SK-N-SH (cell line): ENCODE measurements around the gene ASCC1. TPM values are rescaled to one million over a fixed set of nuclear protein-coding genes. Genes with fewer than 3 reads are reported as not detected.

ENCODE experiments used
- CTCF ChIA-PET: fragments of 300-600, 350-600 bp; formaldehyde crosslinking; extraction: SDS; loops from one replicate; lab custom pipeline; 2021; lab: Yijun Ruan, JAX
- POLR2A ChIA-PET: fragments of 350-600 bp; sonication (Branson Sonifier 250); formaldehyde crosslinking; extraction: SDS; loops from one replicate; lab custom pipeline; 2020; ENCODE audit warnings: antibody characterized with exemption, inconsistent platforms; lab: Yijun Ruan, JAX
- DNase-seq: peaks from one replicate; pipeline ENCODE4 v3.0.0; 2012
- H2AFZ ChIP-seq: fragments of 200-600 bp; sonication (generic); 2 replicates; pipeline ENCODE4 v1.8.1; 2016; ENCODE audit warnings: antibody characterized with exemption, mild to moderate bottlenecking, low read depth
- H3F3A ChIP-seq: fragments of 200-600 bp; sonication (generic); replicated peaks from 2 replicates; pipeline ENCODE3; 2016; ENCODE audit warnings: antibody characterized with exemption, mild to moderate bottlenecking; ENCODE audit not compliant: insufficient read depth
- H3K27ac ChIP-seq, 2 experiments: fragments of 200-500 bp in 1 of 2; fragments of 200-600 bp in 1 of 2; sonication (Bioruptor generic) in 1 of 2; sonication (generic), shearing (Covaris generic) in 1 of 2; 2 replicates each; pipeline versions ENCODE4 v1.5.1 to v1.6.1; 2014 to 2016; ENCODE audit warnings: low read depth in 2 of 2, inconsistent platforms in 1 of 2, low read length in 1 of 2, mild to moderate bottlenecking in 1 of 2, mixed read lengths in 1 of 2
- H3K27me3 ChIP-seq: fragments of 200-600 bp; sonication (generic), shearing (Covaris generic); 2 replicates; pipeline ENCODE4 v1.6.1; 2016; ENCODE audit warnings: mixed run types; ENCODE audit not compliant: insufficient read depth
- H3K36me3 ChIP-seq, 2 experiments: fragments of 200-500 bp in 1 of 2; fragments of 200-600 bp in 1 of 2; sonication (Bioruptor generic) in 1 of 2; sonication (generic) in 1 of 2; replicated peaks in 1 of 2; 2 replicates each; pipeline versions ENCODE3 to v1.5.1; 2014 to 2016; ENCODE audit warnings: low read length in 1 of 2, mild to moderate bottlenecking in 1 of 2; ENCODE audit not compliant: insufficient read depth in 2 of 2, control insufficient read depth in 1 of 2
- H3K4me1 ChIP-seq, 2 experiments: fragments of 200-500 bp in 1 of 2; fragments of 200-600 bp in 1 of 2; sonication (Bioruptor generic) in 1 of 2; sonication (generic), shearing (Covaris generic) in 1 of 2; 2 replicates each; pipeline versions ENCODE4 v1.5.1 to v1.6.1; 2014 to 2016; ENCODE audit warnings: low read depth in 1 of 2, low read length in 1 of 2, mixed run types in 1 of 2; ENCODE audit not compliant: insufficient read depth in 2 of 2, control insufficient read depth in 1 of 2
- H3K4me2 ChIP-seq: fragments of 200-600 bp; sonication (generic), shearing (Covaris generic); 2 replicates; pipeline ENCODE4 v1.6.1; 2017; ENCODE audit warnings: mixed run types
- H3K4me3 ChIP-seq, 2 experiments: fragments of 200-500 bp in 1 of 2; fragments of 200-600 bp in 1 of 2; sonication (Bioruptor generic) in 1 of 2; sonication (generic), shearing (Covaris generic) in 1 of 2; 2 replicates each; pipeline versions ENCODE4 v1.5.1 to v1.8.1; 2014 to 2016; ENCODE audit warnings: low read depth in 2 of 2, inconsistent platforms in 1 of 2, low read length in 1 of 2, mild to moderate bottlenecking in 1 of 2, mixed read lengths in 1 of 2, moderate library complexity in 1 of 2
- H3K79me2 ChIP-seq: fragments of 200-600 bp; sonication (generic); 2 replicates; pipeline ENCODE4 v1.8.1; 2017; ENCODE audit warnings: mild to moderate bottlenecking; ENCODE audit not compliant: insufficient read depth
- H3K9ac ChIP-seq: fragments of 200-600 bp; sonication (generic); 2 replicates; pipeline ENCODE4 v1.6.1; 2017; ENCODE audit warnings: mixed run types
- H3K9me2 ChIP-seq: fragments of 200-600 bp; sonication (generic); 2 replicates; pipeline ENCODE4 v1.6.1; 2017; ENCODE audit warnings: mixed run types
- H3K9me3 ChIP-seq: fragments of 200-600 bp; sonication (generic); 2 replicates; pipeline ENCODE4 v1.6.1; 2017; ENCODE audit warnings: mixed run types, mild to moderate bottlenecking, moderate library complexity
- H4K20me1 ChIP-seq: fragments of 200-600 bp; sonication (generic); 2 replicates; pipeline ENCODE4 v1.6.1; 2017; ENCODE audit warnings: mild to moderate bottlenecking, mixed run types; ENCODE audit not compliant: insufficient read depth
- CHD2 ChIP-seq: fragments of 150-350 bp; IDR thresholded peaks from 2 replicates; pipeline ENCODE4 v1.6.1; 2018; ENCODE audit warnings: low read length; ENCODE audit not compliant: partially characterized antibody
- ELF1 ChIP-seq: IDR thresholded peaks from 2 replicates; pipeline ENCODE4 v1.4.0; 2012
- EZH2phosphoT487 ChIP-seq: fragments of 200-600 bp; sonication (generic); IDR thresholded peaks from 2 replicates; pipeline ENCODE4 v1.6.1; 2017; ENCODE audit warnings: low read depth, mixed run types, mild to moderate bottlenecking, antibody characterized with exemption, moderate library complexity, borderline replicate concordance
- FOSL2 ChIP-seq: IDR thresholded peaks from 2 replicates; pipeline ENCODE4 v1.4.0; 2012; ENCODE audit warnings: low read depth, mild to moderate bottlenecking, moderate library complexity, borderline replicate concordance
- FOXJ3 ChIP-seq: sonication (generic); formaldehyde crosslinking; IDR thresholded peaks from 2 replicates; pipeline ENCODE4 v1.5.1; 2020; ENCODE audit warnings: mild to moderate bottlenecking, missing genetic modification reagents
- IRF3 ChIP-seq: fragments of 150-350 bp; IDR thresholded peaks from 2 replicates; pipeline ENCODE4 v1.6.1; 2016; ENCODE audit warnings: mild to moderate bottlenecking, low read depth, low read length
- MEF2A ChIP-seq: IDR thresholded peaks from 2 replicates; pipeline ENCODE4 v1.4.0; 2012; ENCODE audit warnings: low read depth, borderline replicate concordance
- MXI1 ChIP-seq: IDR thresholded peaks from 2 replicates; pipeline ENCODE4 v1.6.1; 2012; ENCODE audit warnings: mild to moderate bottlenecking, low read depth, low read length, improper control_type of control experiment
- POLR2AphosphoS5 ChIP-seq: IDR thresholded peaks from 2 replicates; pipeline ENCODE4 v1.6.1; 2012; ENCODE audit warnings: low read depth, low read length
- RCOR1 ChIP-seq: fragments of 150-350 bp; IDR thresholded peaks from 2 replicates; pipeline ENCODE4 v1.6.1; 2017; ENCODE audit warnings: antibody characterized with exemption, low read length
- RFX5 ChIP-seq: IDR thresholded peaks from 2 replicates; pipeline ENCODE4 v1.6.1; 2012; ENCODE audit warnings: mild to moderate bottlenecking, improper control_type of control experiment, low read length
- SIN3A ChIP-seq: IDR thresholded peaks from 2 replicates; pipeline ENCODE4 v1.6.1; 2012; ENCODE audit warnings: low read depth, mild to moderate bottlenecking, low read length, moderate library complexity, borderline replicate concordance
- TAF1 ChIP-seq: IDR thresholded peaks from 2 replicates; pipeline ENCODE4 v1.6.1; 2012; ENCODE audit warnings: low read depth, mild to moderate bottlenecking, low read length, moderate library complexity, borderline replicate concordance
- TCF12 ChIP-seq: IDR thresholded peaks from 2 replicates; pipeline ENCODE4 v1.4.0; 2012
- WGBS: methylation state at CpG from one replicate; pipeline ENCODE4 v1.1.6; 2017; ENCODE audit warnings: low lambda C conversion rate; 5-methylcytosine and 5-hydroxymethylcytosine counted together
- polyA plus RNA-seq, 3 experiments: library from polyadenylated mRNA; depleted of rRNA; stranded (reverse); fragments of >200 nt; gene quantifications; 2 replicates each; pipeline ENCODE4 v1.2.3, GENCODE V29; 2012
- TF ChIP-seq, protein P1 (sequence below): fragments of 200-600 bp; sonication (generic); IDR thresholded peaks from 2 replicates; pipeline ENCODE4 v1.6.1; 2017; ENCODE audit warnings: antibody characterized with exemption, mild to moderate bottlenecking, moderate library complexity
- TF ChIP-seq, protein P2 (sequence below): fragments of 150-350 bp; IDR thresholded peaks from 2 replicates; pipeline ENCODE4 v1.6.1; 2017; ENCODE audit warnings: antibody characterized with exemption, low read length, low read depth, borderline replicate concordance
- TF ChIP-seq, protein P3 (sequence below): IDR thresholded peaks from 2 replicates; pipeline ENCODE4; 2012
- TF ChIP-seq, protein P4 (sequence below): IDR thresholded peaks from 2 replicates; pipeline ENCODE4 v1.4.0; 2012; ENCODE audit warnings: low read depth, borderline replicate concordance

Gene ASCC1
- polyA plus RNA-seq, 1 of the 3 experiments (the other 2 are of a cell fraction), result 15.0 TPM

DNA sequence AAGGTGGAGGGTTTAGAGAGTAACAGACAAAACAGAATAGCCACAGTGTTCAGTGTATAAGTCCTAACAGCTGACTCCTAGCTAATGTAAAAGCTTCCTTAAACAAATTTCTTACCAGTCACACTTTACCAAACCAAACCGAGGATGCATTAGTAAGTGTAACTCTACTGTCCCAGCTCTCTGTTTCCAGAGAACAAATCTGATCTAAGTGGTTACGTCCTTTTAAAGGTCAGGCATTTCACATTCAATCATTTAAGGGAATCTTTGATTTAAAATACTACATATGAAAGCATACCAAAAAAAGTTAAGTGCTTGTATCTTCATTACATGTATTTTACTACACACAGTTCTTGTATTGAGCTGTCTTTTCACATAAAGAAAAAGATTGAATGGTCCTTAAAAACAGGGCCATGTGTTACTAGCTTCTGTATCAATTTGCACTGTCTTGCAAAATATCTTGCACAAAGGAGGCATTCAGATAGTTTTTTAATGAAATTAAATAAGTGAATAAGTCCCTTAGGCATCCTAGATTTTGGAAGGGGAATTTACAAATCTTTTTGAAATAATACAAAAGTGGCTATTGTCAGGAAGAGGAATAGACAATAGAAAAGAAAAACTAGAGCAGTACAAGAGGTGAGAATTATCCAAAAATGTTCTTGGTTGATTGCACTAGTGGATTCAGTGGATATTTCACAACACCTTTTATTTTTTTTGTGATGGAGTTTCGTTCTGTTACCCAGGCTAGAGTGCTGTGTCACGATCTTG lies 69.3 kb downstream of the ASCC1 start:
- CTCF ChIA-PET, result interaction anchor here (0.7 to 1.3 kb wide), 3 partner anchors 14 to 98 kb away, joined by 3 read pairs; no protein-coding TSS in a partner anchor

More for the DNA sequence above, 69.3 kb downstream of the ASCC1 start:
- H3K27me3 ChIP-seq, result no peaks in the 10 kb centered on the region
- DNase-seq, result no peak
- H3K27ac ChIP-seq, result peak overlapping the region; percentile 36 to 51; a peak in 2 of 4 replicates
- H4K20me1 ChIP-seq, result no peaks in the 10 kb centered on the region
- no peak overlapping the region for H2AFZ ChIP-seq
- TF ChIP-seq, protein P1, sequence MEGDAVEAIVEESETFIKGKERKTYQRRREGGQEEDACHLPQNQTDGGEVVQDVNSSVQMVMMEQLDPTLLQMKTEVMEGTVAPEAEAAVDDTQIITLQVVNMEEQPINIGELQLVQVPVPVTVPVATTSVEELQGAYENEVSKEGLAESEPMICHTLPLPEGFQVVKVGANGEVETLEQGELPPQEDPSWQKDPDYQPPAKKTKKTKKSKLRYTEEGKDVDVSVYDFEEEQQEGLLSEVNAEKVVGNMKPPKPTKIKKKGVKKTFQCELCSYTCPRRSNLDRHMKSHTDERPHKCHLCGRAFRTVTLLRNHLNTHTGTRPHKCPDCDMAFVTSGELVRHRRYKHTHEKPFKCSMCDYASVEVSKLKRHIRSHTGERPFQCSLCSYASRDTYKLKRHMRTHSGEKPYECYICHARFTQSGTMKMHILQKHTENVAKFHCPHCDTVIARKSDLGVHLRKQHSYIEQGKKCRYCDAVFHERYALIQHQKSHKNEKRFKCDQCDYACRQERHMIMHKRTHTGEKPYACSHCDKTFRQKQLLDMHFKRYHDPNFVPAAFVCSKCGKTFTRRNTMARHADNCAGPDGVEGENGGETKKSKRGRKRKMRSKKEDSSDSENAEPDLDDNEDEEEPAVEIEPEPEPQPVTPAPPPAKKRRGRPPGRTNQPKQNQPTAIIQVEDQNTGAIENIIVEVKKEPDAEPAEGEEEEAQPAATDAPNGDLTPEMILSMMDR, result no peak
- TF ChIP-seq, protein P2, sequence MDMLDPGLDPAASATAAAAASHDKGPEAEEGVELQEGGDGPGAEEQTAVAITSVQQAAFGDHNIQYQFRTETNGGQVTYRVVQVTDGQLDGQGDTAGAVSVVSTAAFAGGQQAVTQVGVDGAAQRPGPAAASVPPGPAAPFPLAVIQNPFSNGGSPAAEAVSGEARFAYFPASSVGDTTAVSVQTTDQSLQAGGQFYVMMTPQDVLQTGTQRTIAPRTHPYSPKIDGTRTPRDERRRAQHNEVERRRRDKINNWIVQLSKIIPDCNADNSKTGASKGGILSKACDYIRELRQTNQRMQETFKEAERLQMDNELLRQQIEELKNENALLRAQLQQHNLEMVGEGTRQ, result no peak
- TF ChIP-seq RCOR1 (no peak), FOSL2 (no peak), TCF12 (no peak), ELF1 (no peak), RFX5 (no peak), POLR2AphosphoS5 (no peak), MEF2A (no peak), MXI1 (no peak), IRF3 (no peak), EZH2phosphoT487 (no peak), CHD2 (no peak), SIN3A (no peak), FOXJ3 (CRISPR knock-in tag) (no peak), TAF1 (no peak)
- TF ChIP-seq, protein P3, sequence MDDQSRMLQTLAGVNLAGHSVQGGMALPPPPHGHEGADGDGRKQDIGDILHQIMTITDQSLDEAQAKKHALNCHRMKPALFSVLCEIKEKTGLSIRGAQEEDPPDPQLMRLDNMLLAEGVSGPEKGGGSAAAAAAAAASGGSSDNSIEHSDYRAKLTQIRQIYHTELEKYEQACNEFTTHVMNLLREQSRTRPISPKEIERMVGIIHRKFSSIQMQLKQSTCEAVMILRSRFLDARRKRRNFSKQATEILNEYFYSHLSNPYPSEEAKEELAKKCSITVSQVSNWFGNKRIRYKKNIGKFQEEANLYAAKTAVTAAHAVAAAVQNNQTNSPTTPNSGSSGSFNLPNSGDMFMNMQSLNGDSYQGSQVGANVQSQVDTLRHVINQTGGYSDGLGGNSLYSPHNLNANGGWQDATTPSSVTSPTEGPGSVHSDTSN, result no peak
- TF ChIP-seq, protein P4, sequence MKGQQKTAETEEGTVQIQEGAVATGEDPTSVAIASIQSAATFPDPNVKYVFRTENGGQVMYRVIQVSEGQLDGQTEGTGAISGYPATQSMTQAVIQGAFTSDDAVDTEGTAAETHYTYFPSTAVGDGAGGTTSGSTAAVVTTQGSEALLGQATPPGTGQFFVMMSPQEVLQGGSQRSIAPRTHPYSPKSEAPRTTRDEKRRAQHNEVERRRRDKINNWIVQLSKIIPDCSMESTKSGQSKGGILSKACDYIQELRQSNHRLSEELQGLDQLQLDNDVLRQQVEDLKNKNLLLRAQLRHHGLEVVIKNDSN, result no peak
- peaks cover 0 to 3% of the 10 kb centered on the region in 2 experiments for H3K36me3 ChIP-seq
- H3K79me2 ChIP-seq, result 0 out of 2 replicates have a peak, but pooled peaks cover 4% of the 10 kb centered on the region
- POLR2A ChIA-PET, result no interaction called here
- peaks cover 8% of the 10 kb centered on the region for H3F3A ChIP-seq
- no peaks in the 10 kb centered on the region for H3K9me3 ChIP-seq
- no peak overlapping the region for H3K9ac ChIP-seq
- H3K9me2 ChIP-seq, result no peaks in the 10 kb centered on the region
- WGBS, result 41% methylated on average over 4 of the region's 4 CpGs
- H3K4me3 ChIP-seq, result no peak overlapping the region
- peaks cover 8 to 14% of the 10 kb centered on the region in 2 experiments; a peak in 3 of 4 replicates for H3K4me1 ChIP-seq
- H3K4me2 ChIP-seq, result no peak overlapping the region; the same call in 1 of the 2 replicates
